Stimulated activated CD4-positive, alpha-beta T cell treated with anti-CD3 and anti-CD28 coated beads, Interleukin-12 subunit alpha, Interleukin-12 subunit beta, amount 100 ng/mL, for 4 hours (primary cell): ENCODE results near the gene RPS6KB1.
A peak's percentile ranks its signal among the peaks of the same experiment; 100 is the strongest.
"Not testable (repeated sequence)": the region's sequence is repeated elsewhere in the genome, so short reads cannot be mapped to it uniquely, and the experiment has no call there.

Experiments used
- DNase-seq: peaks from one replicate; pipeline ENCODE4 v3.0.0-alpha.2; 2020

The RPS6KB1 gene

GRCh38 chr17:59947310-59947709 lies 54.4 kb downstream of the RPS6KB1 start:
- DNase-seq: not testable (repeated sequence)

GRCh38 chr17:59950049-59950448 lies 57.1 kb downstream of the RPS6KB1 start:
- DNase-seq: no peak

GRCh38 chr17:59954856-59955255 lies 61.9 kb downstream of the RPS6KB1 start:
- no peak for DNase-seq

GRCh38 chr17:59959574-59959973 lies 66.7 kb downstream of the RPS6KB1 start:
- not testable (repeated sequence) for DNase-seq

GRCh38 chr17:59962739-59963318 lies 69.9 kb downstream of the RPS6KB1 start:
- DNase-seq: no peak

GRCh38 chr17:59963738-59964481 lies 71.0 kb downstream of the RPS6KB1 start:
- peak; percentile 48 for DNase-seq

GRCh38 chr17:59964482-59965328 lies 71.8 kb downstream of the RPS6KB1 start, which contains the start of gene RNFT1:
RNFT1 (minus strand) TSS chr17:59964740; CDS start chr17:59964663, 77 bp downstream.
- peak; percentile 97 for DNase-seq

GRCh38 chr17:59971771-59972170 lies 78.8 kb downstream of the RPS6KB1 start:
- not testable (repeated sequence) for DNase-seq

GRCh38 chr17:59972778-59973177 lies 79.9 kb downstream of the RPS6KB1 start:
- DNase-seq: no peak

GRCh38 chr17:59973483-59973882 lies 80.6 kb downstream of the RPS6KB1 start:
- DNase-seq: not testable (repeated sequence)

GRCh38 chr17:59975166-59975565 lies 82.2 kb downstream of the RPS6KB1 start:
- DNase-seq: not testable (repeated sequence)

- not testable (repeated sequence) for DNase-seq
Observed at GRCh38 chr17:59996608-59997007, 103.7 kb downstream of the RPS6KB1 start.
